HCT116 (cell line): ENCODE results near the gene TMEM182. TPM values are rescaled to one million over a fixed set of nuclear protein-coding genes. Genes with fewer than 3 reads are reported as not detected.

Experiments
- ATAC-seq: fragments of 200-7000 bp; cut with Tn5 transposase; 2 replicates; pipeline ENCODE4 v1.9.1; 2020; ENCODE audit warnings: mild to moderate bottlenecking, moderate library complexity
- BruUV-seq: library from RNA; stranded (reverse); fragments of 400-500 nt; replicated peaks from 2 replicates; lab custom pipeline; 2021; lab: Mats Ljungman, UMichigan
- CTCF ChIA-PET: fragments of 300-600 bp; sonication (Branson Sonifier 250); formaldehyde crosslinking; loops from one replicate; lab custom pipeline; 2021; ENCODE audit warnings: antibody characterized with exemption; lab: Charles Lee
- POLR2A ChIA-PET: fragments of 300-600, 350-600 bp; sonication (Branson Sonifier 250); formaldehyde crosslinking; loops from one replicate; lab custom pipeline; 2021; ENCODE audit warnings: antibody characterized with exemption; lab: Charles Lee
- RAD21 ChIA-PET, 2 experiments: fragments of 300-600 bp; sonication (Branson Sonifier 250); formaldehyde crosslinking; loops; one replicate each; lab custom pipeline; 2023; ENCODE audit warnings: low total read pairs in 2 of 2; ENCODE audit not compliant: uncharacterized antibody in 2 of 2, unreplicated experiment in 2 of 2, low non-redundant PET in 1 of 2; lab: Charles Lee
- DNase-seq: peaks from one replicate; pipeline ENCODE4 v3.0.0-alpha.2; 2010; ENCODE audit warnings: low read depth, low spot score
- H2AFZ ChIP-seq: fragments of 200-600 bp; shearing (Covaris generic), sonication (generic); 2 replicates; pipeline ENCODE4 v1.6.1; 2017; ENCODE audit warnings: low read depth, mixed run types, mixed read lengths, antibody characterized with exemption, low read length; ENCODE audit not compliant: poor library complexity, severe bottlenecking
- H3K27ac ChIP-seq: 2 replicates; pipeline ENCODE4 v1.5.1; 2012; ENCODE audit warnings: low read depth, low read length
- H3K27me3 ChIP-seq: fragments of 200-600 bp; sonication (generic); 2 replicates; pipeline ENCODE4 v1.6.1; 2016; ENCODE audit warnings: mixed run types, low read length, mixed read lengths; ENCODE audit not compliant: insufficient read depth
- H3K36me3 ChIP-seq, 2 experiments: fragments of 200-500 bp in 1 of 2; fragments of 200-600 bp in 1 of 2; sonication (Bioruptor generic) in 1 of 2; sonication (generic) in 1 of 2; 2 replicates each; pipeline versions ENCODE4 v1.5.1 to v1.6.1; 2014 to 2016; ENCODE audit warnings: low read length in 2 of 2, inconsistent platforms in 1 of 2, mixed read lengths in 1 of 2, mixed run types in 1 of 2; ENCODE audit not compliant: insufficient read depth in 2 of 2, control insufficient read depth in 1 of 2
- H3K4me1 ChIP-seq, 2 experiments: fragments of 200-600 bp in 1 of 2; sonication (generic) in 1 of 2; 2 replicates each; pipeline versions ENCODE4 v1.5.1 to v1.6.1; 2012 to 2017; ENCODE audit warnings: low read length in 2 of 2, inconsistent platforms in 1 of 2, mild to moderate bottlenecking in 1 of 2, mixed read lengths in 1 of 2, mixed run types in 1 of 2, moderate library complexity in 1 of 2; ENCODE audit not compliant: insufficient read depth in 2 of 2, control insufficient read depth in 1 of 2
- H3K4me2 ChIP-seq: fragments of 200-600 bp; sonication (generic); 2 replicates; pipeline ENCODE4 v1.6.1; 2017; ENCODE audit warnings: mixed run types, low read length, mixed read lengths
- H3K4me3 ChIP-seq, 2 experiments: fragments of 200-600 bp in 1 of 2; sonication (generic) in 1 of 2; replicated peaks in 1 of 2; 2 replicates each; pipeline ENCODE4 v1.5.1; 2011 to 2016; ENCODE audit warnings: low read length in 2 of 2, control low read depth in 1 of 2, low read depth in 1 of 2, mild to moderate bottlenecking in 1 of 2, mixed read lengths in 1 of 2, mixed run types in 1 of 2
- H3K79me2 ChIP-seq: fragments of 200-600 bp; sonication (generic); 2 replicates; pipeline ENCODE4 v1.6.1; 2017; ENCODE audit warnings: mild to moderate bottlenecking, mixed run types, low read length, moderate library complexity, mixed read lengths; ENCODE audit not compliant: insufficient read depth
- H3K9ac ChIP-seq: fragments of 200-600 bp; sonication (generic); 2 replicates; pipeline ENCODE4 v1.6.1; 2016; ENCODE audit warnings: low read length, mixed read lengths
- H3K9me2 ChIP-seq: fragments of 200-600 bp; sonication (generic), shearing (Covaris generic); 2 replicates; pipeline ENCODE4 v1.6.1; 2017; ENCODE audit warnings: mixed run types, mild to moderate bottlenecking, moderate library complexity; ENCODE audit not compliant: insufficient read depth
- H3K9me3 ChIP-seq, 2 experiments: fragments of 200-500 bp in 1 of 2; fragments of 200-600 bp in 1 of 2; sonication (Bioruptor generic) in 1 of 2; sonication (generic) in 1 of 2; 2 replicates each; pipeline ENCODE4 v1.6.1; 2014 to 2017; ENCODE audit warnings: low read length in 2 of 2, mixed read lengths in 2 of 2, inconsistent platforms in 1 of 2, low read depth in 1 of 2, mild to moderate bottlenecking in 1 of 2, mixed run types in 1 of 2, moderate library complexity in 1 of 2; ENCODE audit not compliant: control insufficient read depth in 1 of 2, insufficient read depth in 1 of 2
- H4K20me1 ChIP-seq: fragments of 200-600 bp; sonication (generic), shearing (Covaris generic); 2 replicates; pipeline ENCODE4 v1.6.1; 2017; ENCODE audit warnings: mixed run types, mild to moderate bottlenecking, moderate library complexity; ENCODE audit not compliant: insufficient read depth
- CBX3 ChIP-seq: IDR thresholded peaks from 2 replicates; pipeline ENCODE4 v1.6.1; 2012; ENCODE audit warnings: low read depth
- CEBPB ChIP-seq: IDR thresholded peaks from 2 replicates; pipeline ENCODE4 v1.6.1; 2012; ENCODE audit warnings: low read depth
- EGR1 ChIP-seq: IDR thresholded peaks from 2 replicates; pipeline ENCODE4 v1.6.1; 2012; ENCODE audit warnings: low read depth
- ELF1 ChIP-seq: IDR thresholded peaks from 2 replicates; pipeline ENCODE4 v1.6.1; 2012; ENCODE audit warnings: low read depth, borderline replicate concordance
- EZH2phosphoT487 ChIP-seq: fragments of 200-600 bp; IDR thresholded peaks from 2 replicates; pipeline ENCODE4 v1.6.1; 2018; ENCODE audit warnings: antibody characterized with exemption, borderline replicate concordance
- FOSL1 ChIP-seq: IDR thresholded peaks from 2 replicates; pipeline ENCODE4 v1.6.1; 2012; ENCODE audit warnings: low read depth
- JUND ChIP-seq: IDR thresholded peaks from 2 replicates; pipeline ENCODE4 v1.6.1; 2012
- POLR2A ChIP-seq: IDR thresholded peaks from 2 replicates; pipeline ENCODE4 v1.7.0; 2011; ENCODE audit warnings: borderline replicate concordance; ENCODE audit not compliant: insufficient read depth, insufficient read length; ENCODE audit errors: extremely low read depth
- RAD21 ChIP-seq: IDR thresholded peaks from 2 replicates; pipeline ENCODE4 v1.6.1; 2012; ENCODE audit warnings: low read depth, mild to moderate bottlenecking
- SIN3A ChIP-seq: IDR thresholded peaks from 2 replicates; pipeline ENCODE4 v1.6.1; 2012; ENCODE audit warnings: low read depth
- ZFX ChIP-seq: fragments of 450-650 bp; IDR thresholded peaks from 2 replicates; pipeline ENCODE4 v1.6.1; 2017
- ZNF274 ChIP-seq: fragments of 200-500 bp; sonication (Bioruptor generic); IDR thresholded peaks from 2 replicates; pipeline ENCODE4 v1.6.1; 2014; ENCODE audit warnings: mild to moderate bottlenecking, low read depth, low read length, inconsistent platforms
- intact Hi-C: fragments of 100-400 bp; cut with micrococcal nuclease; formaldehyde crosslinking; loops from 2 replicates; pipeline ENCODE4 v1.10.0; 2022
- total RNA-seq: library from RNA; stranded (reverse); gene quantifications from one replicate; pipeline ENCODE4 v1.2.1, GENCODE V29; 2021; ENCODE audit not compliant: unreplicated experiment
- TF ChIP-seq, protein P1 (sequence below): IDR thresholded peaks from 2 replicates; pipeline ENCODE4 v1.6.1; 2011; ENCODE audit warnings: mild to moderate bottlenecking, low read length, moderate library complexity; ENCODE audit not compliant: insufficient replicate concordance; ENCODE audit errors: extremely low read depth
- TF ChIP-seq, protein P2 (sequence below): IDR thresholded peaks from 2 replicates; pipeline ENCODE4 v1.6.1; 2012; ENCODE audit warnings: low read depth
- TF ChIP-seq, protein P3 (sequence below): IDR thresholded peaks from 2 replicates; pipeline ENCODE4 v1.6.1; 2012

Gene TMEM182
- total RNA-seq, 1 experiment from 2014 or later, result 8.4 TPM

DNA sequence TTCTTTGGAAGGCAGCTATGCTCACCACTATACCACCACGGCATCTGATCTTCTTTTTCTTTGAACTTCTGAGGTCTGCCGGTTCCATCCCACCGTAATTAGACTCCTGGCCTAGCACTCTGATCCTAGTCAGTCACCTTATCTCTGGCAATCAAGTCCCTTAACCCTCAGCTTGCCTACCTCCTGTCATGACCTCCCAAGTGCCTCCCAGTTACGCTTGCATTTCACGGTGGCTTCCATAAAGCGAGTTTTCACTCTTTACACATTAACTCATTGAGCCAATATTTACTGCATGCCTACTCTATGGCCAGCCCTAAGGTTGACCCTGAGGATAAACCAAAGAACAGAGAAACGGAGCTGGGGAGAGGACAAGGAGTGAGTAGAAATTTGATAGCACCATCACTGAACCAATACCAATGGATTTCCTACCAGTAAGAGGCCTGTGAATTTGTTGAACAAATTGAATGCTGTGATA lies 37.8 kb upstream of the TMEM182 start:
- POLR2A ChIA-PET, result no interaction called here
- no peaks in the 10 kb centered on the region for H3K4me1 ChIP-seq
- no TSS peak for BruUV-seq

DNA sequence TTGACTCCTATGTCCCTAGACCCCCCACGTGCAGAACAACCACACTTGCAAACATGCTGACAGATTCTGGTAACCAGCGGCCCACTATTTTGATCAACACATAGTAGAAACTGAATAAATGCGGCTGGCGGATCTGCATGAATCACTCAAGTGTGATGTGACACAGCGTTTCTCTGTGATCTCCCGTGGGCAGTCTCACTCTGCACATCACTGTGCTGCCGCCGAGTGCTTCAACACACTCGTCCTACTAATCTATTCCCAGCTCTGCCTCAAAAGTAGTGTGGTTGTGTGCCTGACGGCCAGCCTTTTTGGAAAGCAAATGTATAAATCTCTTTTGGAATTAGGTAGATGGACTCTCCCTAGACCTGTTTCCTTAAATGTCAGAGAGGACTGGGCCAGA lies 37.3 kb upstream of the TMEM182 start:
- H2AFZ ChIP-seq, result no peak overlapping the region
- no peak for DNase-seq
- no peaks in the 10 kb centered on the region for H3K27me3 ChIP-seq
- CTCF ChIA-PET, result no interaction called here
- ATAC-seq, result no peak
- H3K4me3 ChIP-seq, result no peak overlapping the region
- POLR2A ChIA-PET, result no interaction called here
- H3K4me2 ChIP-seq, result no peak overlapping the region
- H4K20me1 ChIP-seq, result no peaks in the 10 kb centered on the region
- no peaks in the 10 kb centered on the region for H3K9me2 ChIP-seq
- intact Hi-C loops, result no loop called here
- no peaks in the 10 kb centered on the region for H3K4me1 ChIP-seq
- H3K79me2 ChIP-seq, result no peaks in the 10 kb centered on the region
- H3K9ac ChIP-seq, result no peak overlapping the region
- peaks cover 21 to 35% of the 10 kb centered on the region in 2 experiments for H3K36me3 ChIP-seq
- TF ChIP-seq EGR1, result no peak
- no peak for TF ChIP-seq ZFX
- TF ChIP-seq, protein P1, sequence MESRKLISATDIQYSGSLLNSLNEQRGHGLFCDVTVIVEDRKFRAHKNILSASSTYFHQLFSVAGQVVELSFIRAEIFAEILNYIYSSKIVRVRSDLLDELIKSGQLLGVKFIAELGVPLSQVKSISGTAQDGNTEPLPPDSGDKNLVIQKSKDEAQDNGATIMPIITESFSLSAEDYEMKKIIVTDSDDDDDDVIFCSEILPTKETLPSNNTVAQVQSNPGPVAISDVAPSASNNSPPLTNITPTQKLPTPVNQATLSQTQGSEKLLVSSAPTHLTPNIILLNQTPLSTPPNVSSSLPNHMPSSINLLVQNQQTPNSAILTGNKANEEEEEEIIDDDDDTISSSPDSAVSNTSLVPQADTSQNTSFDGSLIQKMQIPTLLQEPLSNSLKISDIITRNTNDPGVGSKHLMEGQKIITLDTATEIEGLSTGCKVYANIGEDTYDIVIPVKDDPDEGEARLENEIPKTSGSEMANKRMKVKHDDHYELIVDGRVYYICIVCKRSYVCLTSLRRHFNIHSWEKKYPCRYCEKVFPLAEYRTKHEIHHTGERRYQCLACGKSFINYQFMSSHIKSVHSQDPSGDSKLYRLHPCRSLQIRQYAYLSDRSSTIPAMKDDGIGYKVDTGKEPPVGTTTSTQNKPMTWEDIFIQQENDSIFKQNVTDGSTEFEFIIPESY, result no peak
- TF ChIP-seq CBX3, result no peak
- TF ChIP-seq, protein P2, sequence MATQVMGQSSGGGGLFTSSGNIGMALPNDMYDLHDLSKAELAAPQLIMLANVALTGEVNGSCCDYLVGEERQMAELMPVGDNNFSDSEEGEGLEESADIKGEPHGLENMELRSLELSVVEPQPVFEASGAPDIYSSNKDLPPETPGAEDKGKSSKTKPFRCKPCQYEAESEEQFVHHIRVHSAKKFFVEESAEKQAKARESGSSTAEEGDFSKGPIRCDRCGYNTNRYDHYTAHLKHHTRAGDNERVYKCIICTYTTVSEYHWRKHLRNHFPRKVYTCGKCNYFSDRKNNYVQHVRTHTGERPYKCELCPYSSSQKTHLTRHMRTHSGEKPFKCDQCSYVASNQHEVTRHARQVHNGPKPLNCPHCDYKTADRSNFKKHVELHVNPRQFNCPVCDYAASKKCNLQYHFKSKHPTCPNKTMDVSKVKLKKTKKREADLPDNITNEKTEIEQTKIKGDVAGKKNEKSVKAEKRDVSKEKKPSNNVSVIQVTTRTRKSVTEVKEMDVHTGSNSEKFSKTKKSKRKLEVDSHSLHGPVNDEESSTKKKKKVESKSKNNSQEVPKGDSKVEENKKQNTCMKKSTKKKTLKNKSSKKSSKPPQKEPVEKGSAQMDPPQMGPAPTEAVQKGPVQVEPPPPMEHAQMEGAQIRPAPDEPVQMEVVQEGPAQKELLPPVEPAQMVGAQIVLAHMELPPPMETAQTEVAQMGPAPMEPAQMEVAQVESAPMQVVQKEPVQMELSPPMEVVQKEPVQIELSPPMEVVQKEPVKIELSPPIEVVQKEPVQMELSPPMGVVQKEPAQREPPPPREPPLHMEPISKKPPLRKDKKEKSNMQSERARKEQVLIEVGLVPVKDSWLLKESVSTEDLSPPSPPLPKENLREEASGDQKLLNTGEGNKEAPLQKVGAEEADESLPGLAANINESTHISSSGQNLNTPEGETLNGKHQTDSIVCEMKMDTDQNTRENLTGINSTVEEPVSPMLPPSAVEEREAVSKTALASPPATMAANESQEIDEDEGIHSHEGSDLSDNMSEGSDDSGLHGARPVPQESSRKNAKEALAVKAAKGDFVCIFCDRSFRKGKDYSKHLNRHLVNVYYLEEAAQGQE, result no peak
- no peak for TF ChIP-seq JUND
- no peak for TF ChIP-seq ELF1
- no peak for TF ChIP-seq RAD21
- no peak for TF ChIP-seq FOSL1
- TF ChIP-seq ZNF274, result no peak
- no peak for TF ChIP-seq POLR2A
- TF ChIP-seq, protein P3, sequence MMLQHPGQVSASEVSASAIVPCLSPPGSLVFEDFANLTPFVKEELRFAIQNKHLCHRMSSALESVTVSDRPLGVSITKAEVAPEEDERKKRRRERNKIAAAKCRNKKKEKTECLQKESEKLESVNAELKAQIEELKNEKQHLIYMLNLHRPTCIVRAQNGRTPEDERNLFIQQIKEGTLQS, result no peak
- no peak for TF ChIP-seq EZH2phosphoT487
- TF ChIP-seq, all 23 proteins: peak for 0
- RAD21 ChIA-PET, result no interaction called here
- no TSS peak for BruUV-seq
- Histone ChIP-seq H3K27ac (no peak overlapping the region), H3K9me3 (no peaks in the 10 kb centered on the region)

More for the DNA sequence above, 37.8 kb upstream of the TMEM182 start:
- ChIA-PET CTCF (no interaction called here), RAD21 (no interaction called here)
- no peaks in the 10 kb centered on the region for H4K20me1 ChIP-seq
- no peak overlapping the region for H3K9ac ChIP-seq
- TF ChIP-seq POLR2A (no peak), CEBPB (no peak), SIN3A (no peak)
- H3K79me2 ChIP-seq, result no peaks in the 10 kb centered on the region
- no peak overlapping the region for H2AFZ ChIP-seq
- intact Hi-C loops, result no loop called here
- no peak overlapping the region for H3K27ac ChIP-seq
- H3K4me2 ChIP-seq, result no peak overlapping the region
- DNase-seq (no peak), ATAC-seq (no peak)
- H3K27me3 ChIP-seq, result no peaks in the 10 kb centered on the region
- no peaks in the 10 kb centered on the region for H3K9me2 ChIP-seq
- H3K4me3 ChIP-seq, result no peak overlapping the region
- no peaks in the 10 kb centered on the region for H3K9me3 ChIP-seq
- peaks cover 22 to 32% of the 10 kb centered on the region in 2 experiments for H3K36me3 ChIP-seq
